Smooth muscle cell (in vitro differentiated cells): ENCODE results near the gene AMH. TPM values are rescaled to one million over a fixed set of nuclear protein-coding genes. Genes with fewer than 3 reads are reported as not detected.

Source experiments
- DNase-seq: peaks from one replicate; lab custom pipeline; 2025; ENCODE audit not compliant: unreplicated experiment; lab: John Stamatoyannopoulos, UW
- H2AFZ ChIP-seq: fragments of 200-600 bp; sonication (generic); 2 replicates; pipeline ENCODE4 v1.6.0; 2016; ENCODE audit warnings: antibody characterized with exemption, low read depth, mild to moderate bottlenecking
- H3F3A ChIP-seq: fragments of 200-600 bp; sonication (generic); 2 replicates; pipeline ENCODE4 v1.6.0; 2017; ENCODE audit warnings: antibody characterized with exemption, low read depth
- H3K27ac ChIP-seq: fragments of 200-600 bp; sonication (generic); 2 replicates; pipeline ENCODE4 v1.5.1; 2016; ENCODE audit warnings: low read depth, mild to moderate bottlenecking
- H3K27me3 ChIP-seq: fragments of 200-600 bp; sonication (generic); 2 replicates; pipeline ENCODE4 v1.6.1; 2016; ENCODE audit warnings: low read depth, mild to moderate bottlenecking
- H3K36me3 ChIP-seq: fragments of 200-600 bp; sonication (generic); 2 replicates; pipeline ENCODE4 v1.5.1; 2016; ENCODE audit warnings: low read depth
- H3K4me1 ChIP-seq: fragments of 200-600 bp; sonication (generic); 2 replicates; pipeline ENCODE4 v1.5.1; 2016; ENCODE audit warnings: low read depth
- H3K4me2 ChIP-seq: fragments of 200-600 bp; sonication (generic); 2 replicates; pipeline ENCODE4 v1.6.0; 2016; ENCODE audit warnings: mild to moderate bottlenecking
- H3K4me3 ChIP-seq: fragments of 200-600 bp; sonication (generic); 2 replicates; pipeline ENCODE4 v1.5.1; 2016; ENCODE audit warnings: mild to moderate bottlenecking
- H3K79me2 ChIP-seq: fragments of 200-600 bp; sonication (generic); 2 replicates; pipeline ENCODE4 v1.6.0; 2016; ENCODE audit warnings: low read depth, mild to moderate bottlenecking
- H3K9ac ChIP-seq: fragments of 200-600 bp; sonication (generic); 2 replicates; pipeline ENCODE4 v1.6.0; 2016; ENCODE audit warnings: low read depth
- H3K9me3 ChIP-seq: fragments of 200-600 bp; sonication (generic); replicated peaks from 2 replicates; pipeline ENCODE4 v1.5.1; 2016; ENCODE audit warnings: low read depth
- H4K20me1 ChIP-seq: fragments of 200-600 bp; sonication (generic); 2 replicates; pipeline ENCODE4 v1.6.0; 2016; ENCODE audit warnings: low read depth
- WGBS: methylation state at CpG from one replicate; pipeline ENCODE4 v1.1.7; 2016; ENCODE audit warnings: low lambda C conversion rate; 5-methylcytosine and 5-hydroxymethylcytosine counted together
- polyA plus RNA-seq: library from polyadenylated mRNA; unstranded; fragments of >200 nt; fragmentation: Nextera tagmentation; extraction: Ambion mirVana; gene quantifications from 2 replicates; pipeline ENCODE4 v1.2.1, GENCODE V29; 2016
- total RNA-seq: library from RNA; depleted of rRNA; stranded (reverse); fragments of >200 nt; gene quantifications from 2 replicates; pipeline ENCODE4 v1.2.3, GENCODE V29; 2014
- TF ChIP-seq, protein P1 (sequence below): fragments of 200-600 bp; sonication (generic); IDR thresholded peaks from 2 replicates; pipeline ENCODE4 v1.5.1; 2017; ENCODE audit warnings: borderline replicate concordance, mild to moderate bottlenecking, antibody characterized with exemption; ENCODE audit not compliant: insufficient read depth, poor library complexity, severe bottlenecking

AMH gene
- total and polyA plus RNA-seq, 2 experiments from 2014 or later, result 2.9 to 12.6 TPM

DNA sequence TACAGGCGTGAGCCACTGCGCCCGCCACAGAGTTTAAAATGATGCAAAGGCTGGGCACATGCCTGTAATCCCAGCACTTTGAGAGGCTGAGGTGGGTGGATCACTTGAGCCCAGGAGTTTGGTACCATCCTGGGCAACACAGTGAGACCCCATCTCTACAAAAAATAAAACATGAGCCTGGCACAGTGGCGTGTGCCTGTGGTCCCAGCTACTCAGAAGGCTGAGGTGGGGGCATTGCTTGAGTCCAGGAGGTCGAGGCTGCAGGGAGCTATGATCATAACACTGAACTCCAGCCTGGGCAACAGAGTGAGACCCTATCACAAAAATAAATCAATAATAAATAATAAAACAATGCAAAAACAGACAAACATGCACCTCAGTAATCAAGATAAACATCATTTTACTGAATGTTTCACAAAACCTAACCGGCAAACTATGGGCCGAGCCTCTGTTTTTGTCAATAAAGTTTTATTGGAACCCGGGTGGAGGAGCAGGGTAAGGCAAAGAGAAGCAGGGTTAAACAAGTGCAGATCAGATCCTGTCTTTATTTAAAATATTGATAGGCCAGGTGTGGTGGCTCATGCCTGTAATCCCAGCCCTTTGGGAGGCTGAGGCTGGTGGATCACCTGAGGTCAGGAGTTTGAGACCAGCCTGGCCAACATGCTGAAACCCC lies 34.8 kb downstream of the AMH start:
- TF ChIP-seq, protein P1, sequence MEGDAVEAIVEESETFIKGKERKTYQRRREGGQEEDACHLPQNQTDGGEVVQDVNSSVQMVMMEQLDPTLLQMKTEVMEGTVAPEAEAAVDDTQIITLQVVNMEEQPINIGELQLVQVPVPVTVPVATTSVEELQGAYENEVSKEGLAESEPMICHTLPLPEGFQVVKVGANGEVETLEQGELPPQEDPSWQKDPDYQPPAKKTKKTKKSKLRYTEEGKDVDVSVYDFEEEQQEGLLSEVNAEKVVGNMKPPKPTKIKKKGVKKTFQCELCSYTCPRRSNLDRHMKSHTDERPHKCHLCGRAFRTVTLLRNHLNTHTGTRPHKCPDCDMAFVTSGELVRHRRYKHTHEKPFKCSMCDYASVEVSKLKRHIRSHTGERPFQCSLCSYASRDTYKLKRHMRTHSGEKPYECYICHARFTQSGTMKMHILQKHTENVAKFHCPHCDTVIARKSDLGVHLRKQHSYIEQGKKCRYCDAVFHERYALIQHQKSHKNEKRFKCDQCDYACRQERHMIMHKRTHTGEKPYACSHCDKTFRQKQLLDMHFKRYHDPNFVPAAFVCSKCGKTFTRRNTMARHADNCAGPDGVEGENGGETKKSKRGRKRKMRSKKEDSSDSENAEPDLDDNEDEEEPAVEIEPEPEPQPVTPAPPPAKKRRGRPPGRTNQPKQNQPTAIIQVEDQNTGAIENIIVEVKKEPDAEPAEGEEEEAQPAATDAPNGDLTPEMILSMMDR, result no peak
- peaks cover 49% of the 10 kb centered on the region for H4K20me1 ChIP-seq
- no peak overlapping the region for H3K4me3 ChIP-seq
- no peaks in the 10 kb centered on the region for H3K36me3 ChIP-seq
- no peaks in the 10 kb centered on the region for H3K79me2 ChIP-seq
- no peak overlapping the region for H3K9ac ChIP-seq
- 97% methylated on average over 8 of the region's 8 CpGs for WGBS
- H2AFZ ChIP-seq, result no peak overlapping the region
- no peak overlapping the region for H3K27ac ChIP-seq
- H3K4me2 ChIP-seq, result no peak overlapping the region
- H3K4me1 ChIP-seq, result no peaks in the 10 kb centered on the region
- H3K27me3 ChIP-seq, result peaks cover 25% of the 10 kb centered on the region
- DNase-seq, result no peak
- H3K9me3 ChIP-seq, result no peaks in the 10 kb centered on the region
- H3F3A ChIP-seq, result no peaks in the 10 kb centered on the region

DNA sequence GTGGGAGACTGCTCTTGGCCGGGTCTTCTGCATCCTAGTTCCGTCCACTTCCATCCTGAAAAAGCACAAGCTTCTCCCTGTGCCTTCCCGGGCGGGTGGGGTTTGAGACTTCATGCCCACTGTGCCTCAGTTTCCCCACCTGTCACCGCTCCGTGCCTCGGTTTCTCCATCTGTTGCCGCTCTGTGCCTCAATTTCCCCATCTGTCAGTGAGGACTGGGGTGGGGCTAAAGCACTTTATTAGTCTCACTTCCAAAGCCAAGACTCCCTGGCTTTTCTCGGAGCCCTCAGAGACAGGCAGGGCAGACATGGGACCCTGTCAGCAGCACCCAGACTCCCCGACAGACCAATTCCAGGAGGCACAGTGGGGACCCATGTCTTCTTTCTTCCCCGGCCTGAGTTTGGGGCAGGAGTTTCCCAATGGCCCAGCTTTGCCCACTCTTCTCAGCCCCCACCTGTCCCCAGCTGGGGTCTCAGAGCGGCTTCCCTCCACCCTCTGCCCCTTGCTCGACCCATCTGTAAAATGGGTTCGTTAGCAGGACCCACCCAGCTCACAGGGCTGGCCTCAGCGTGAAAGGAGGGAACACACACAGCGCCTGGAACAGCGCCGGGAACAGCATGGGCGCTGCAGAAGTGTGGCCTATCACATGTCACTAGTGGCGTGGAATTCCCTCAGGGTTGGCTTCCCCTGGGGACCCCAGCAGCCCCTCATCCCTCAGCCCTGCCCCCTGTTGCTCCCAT lies 37.4 kb downstream of the AMH start:
- peaks cover 10% of the 10 kb centered on the region for H3K4me1 ChIP-seq
- TF ChIP-seq, protein P1, result no peak
- H3K4me3 ChIP-seq, result no peak overlapping the region
- WGBS, result 91% methylated on average over 20 of the region's 20 CpGs
- no peak overlapping the region for H2AFZ ChIP-seq
- no peaks in the 10 kb centered on the region for H3K9me3 ChIP-seq
- no peaks in the 10 kb centered on the region for H3K36me3 ChIP-seq
- no peaks in the 10 kb centered on the region for H3K79me2 ChIP-seq
- no peak overlapping the region for H3K27ac ChIP-seq
- no peak for DNase-seq
- H4K20me1 ChIP-seq, result peaks cover 59% of the 10 kb centered on the region
- peaks cover 51% of the 10 kb centered on the region for H3K27me3 ChIP-seq
- H3K9ac ChIP-seq, result no peak overlapping the region
- no peak overlapping the region for H3K4me2 ChIP-seq
- no peaks in the 10 kb centered on the region for H3F3A ChIP-seq

DNA sequence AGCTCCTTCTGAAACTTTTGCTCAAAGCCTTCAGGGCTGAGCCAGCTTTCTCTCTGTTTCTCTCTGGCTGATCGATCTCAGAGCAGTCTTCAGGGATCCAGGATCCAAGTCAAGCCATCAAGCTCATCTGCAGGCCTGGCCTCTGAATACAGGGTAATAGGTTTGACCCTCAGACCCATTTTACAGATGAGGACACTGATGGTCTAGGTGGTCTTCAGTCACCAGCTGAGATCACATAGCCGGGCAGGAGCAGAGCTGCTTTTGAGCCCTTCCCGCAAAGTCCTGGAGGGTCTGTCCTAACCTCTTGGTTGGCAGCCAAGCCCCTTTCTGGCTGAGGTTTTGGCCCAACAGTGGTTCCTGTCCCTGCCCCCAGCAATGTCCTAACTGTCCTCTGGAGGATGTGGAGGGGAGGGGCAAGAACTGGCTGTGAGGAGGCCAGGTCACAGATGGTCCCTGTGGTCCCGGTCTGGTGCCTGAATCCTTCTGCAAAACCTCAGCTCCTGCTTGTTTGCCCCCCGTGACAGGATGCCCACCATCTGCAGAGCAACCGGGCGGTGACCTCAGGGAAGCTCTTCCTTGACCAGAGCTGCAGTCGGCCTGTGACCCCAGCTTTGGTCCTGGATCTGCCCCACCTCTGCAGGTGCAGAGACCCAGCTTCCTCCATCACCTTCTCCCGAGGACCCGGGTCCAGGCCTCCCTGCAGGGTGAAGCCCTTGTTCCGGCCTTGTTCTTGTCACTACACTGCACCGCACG lies 38.6 kb downstream of the AMH start:
- Histone ChIP-seq H3K9ac (no peak overlapping the region), H3K4me1 (peaks cover 10% of the 10 kb centered on the region), H3F3A (no peaks in the 10 kb centered on the region), H3K36me3 (no peaks in the 10 kb centered on the region), H3K27ac (no peak overlapping the region), H3K27me3 (peaks cover 63% of the 10 kb centered on the region), H3K9me3 (no peaks in the 10 kb centered on the region), H2AFZ (no peak overlapping the region), H3K4me2 (no peak overlapping the region), H3K4me3 (no peak overlapping the region), H4K20me1 (peaks cover 58% of the 10 kb centered on the region), H3K79me2 (no peaks in the 10 kb centered on the region)
- 94% methylated on average over 13 of the region's 13 CpGs for WGBS
- TF ChIP-seq, protein P1, result no peak
- DNase-seq, result no peak
